GM12892 (cell line): Measurements from ENCODE around the gene AP4B1.

ENCODE experiments used
- POLR2A ChIP-seq: IDR thresholded peaks from 2 replicates; pipeline ENCODE4 v1.6.1; 2011; ENCODE audit warnings: low read depth, low read length, control low read depth
- POLR2AphosphoS5 ChIP-seq: IDR thresholded peaks from 2 replicates; pipeline ENCODE4 v1.6.1; 2011; ENCODE audit warnings: low read depth, low read length, control low read depth
- TAF1 ChIP-seq: IDR thresholded peaks from 2 replicates; pipeline ENCODE4 v1.6.1; 2011; ENCODE audit warnings: low read depth, mild to moderate bottlenecking, control low read depth, low read length, borderline replicate concordance

DNA sequence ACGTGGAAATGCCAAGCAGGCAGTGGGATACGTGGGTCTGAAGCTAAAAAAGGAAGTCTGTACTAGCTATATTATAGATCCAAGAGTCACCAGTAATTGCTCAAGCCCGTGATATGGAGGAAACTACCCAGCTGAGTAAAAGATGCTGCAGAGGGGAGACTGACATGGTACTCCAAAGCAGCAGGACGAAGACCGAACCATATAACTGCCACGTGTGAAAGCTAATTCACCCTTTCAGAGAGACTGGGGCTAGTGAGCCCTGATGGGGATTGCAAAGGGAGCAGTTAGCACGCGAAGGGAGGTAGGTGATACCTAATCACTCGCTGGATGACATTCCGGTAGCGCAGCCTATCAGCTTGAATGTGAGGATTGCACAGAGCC, 316 bp downstream of the AP4B1 start:
- no peak for TF ChIP-seq POLR2A
- TF ChIP-seq TAF1 = no peak
- TF ChIP-seq POLR2AphosphoS5 = no peak
